ENCODE measurements around the gene TMSB15A.

- TF ChIP-seq EP300 (IDR thresholded peaks at IDR 0.05; ENCODE audit: low read depth): no peak
- no peak for TF ChIP-seq CTCF (IDR thresholded peaks at IDR 0.05)
- TF ChIP-seq POLR2AphosphoS5 (IDR thresholded peaks at IDR 0.05): no peak
- no peak for TF ChIP-seq POLR2A (IDR thresholded peaks at IDR 0.05)
Observed at GRCh38 chrX:102548231-102548630, 31.7 kb upstream of the TMSB15A start.
